Measurements from ENCODE around the gene ANGPTL7.

Gene ANGPTL7

DNA sequence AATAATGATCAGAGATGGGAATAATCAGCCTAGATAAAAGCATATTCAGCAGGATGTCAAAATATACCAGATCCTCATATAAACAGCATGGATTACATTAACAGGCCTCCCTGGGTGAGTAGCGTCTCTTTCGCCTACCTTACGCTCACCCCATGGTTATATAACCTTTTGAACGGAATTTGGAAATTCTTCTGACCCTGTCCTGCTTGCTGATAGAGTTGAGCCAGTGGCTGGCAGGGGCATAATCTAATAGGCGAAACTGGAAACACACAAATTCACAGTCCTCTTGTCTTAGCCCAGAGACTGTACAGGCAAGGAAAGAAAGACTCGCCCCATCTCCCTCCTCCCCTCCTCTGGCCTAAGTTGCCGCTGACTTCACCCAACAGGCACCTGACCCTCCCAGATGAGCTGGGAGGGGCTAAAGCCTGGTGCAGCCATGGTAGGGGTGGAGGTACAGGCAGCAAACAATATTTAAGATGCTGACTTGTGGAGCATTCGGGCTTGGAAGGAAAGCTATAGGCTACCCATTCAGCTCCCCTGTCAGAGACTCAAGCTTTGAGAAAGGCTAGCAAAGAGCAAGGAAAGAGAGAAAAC, at the start of gene ANGPTL7:
ANGPTL7 (plus strand) TSS at position 498 of the 594 bp plus-strand sequence. CDS start 225 bp downstream, outside the sequence.
- DNase-seq = no peak
- no peak for TF ChIP-seq POLR2A (IDR thresholded peaks at IDR 0.05; ENCODE audit: low read length)
- no peak for TF ChIP-seq GATA1 (IDR thresholded peaks at IDR 0.05; ENCODE audit: low read depth, low read length)

- TF ChIP-seq POLR2A (IDR thresholded peaks at IDR 0.05; ENCODE audit: low read length) (no peak), GATA1 (IDR thresholded peaks at IDR 0.05; ENCODE audit: low read depth, low read length) (no peak)
- DNase-seq = no peak
Measured at GRCh38 chr1:11142618-11143391, 46.4 kb upstream of the ANGPTL7 start.

GRCh38 chr1:11143401-11143800, 45.8 kb upstream of the ANGPTL7 start:
- no peak for DNase-seq
- TF ChIP-seq GATA1 (IDR thresholded peaks at IDR 0.05; ENCODE audit: low read depth, low read length) (no peak), POLR2A (IDR thresholded peaks at IDR 0.05; ENCODE audit: low read length) (no peak)

GRCh38 chr1:11143907-11144306, 45.2 kb upstream of the ANGPTL7 start:
- TF ChIP-seq POLR2A (IDR thresholded peaks at IDR 0.05; ENCODE audit: low read length) = no peak
- no peak for TF ChIP-seq GATA1 (IDR thresholded peaks at IDR 0.05; ENCODE audit: low read depth, low read length)
- no peak for DNase-seq

DNA sequence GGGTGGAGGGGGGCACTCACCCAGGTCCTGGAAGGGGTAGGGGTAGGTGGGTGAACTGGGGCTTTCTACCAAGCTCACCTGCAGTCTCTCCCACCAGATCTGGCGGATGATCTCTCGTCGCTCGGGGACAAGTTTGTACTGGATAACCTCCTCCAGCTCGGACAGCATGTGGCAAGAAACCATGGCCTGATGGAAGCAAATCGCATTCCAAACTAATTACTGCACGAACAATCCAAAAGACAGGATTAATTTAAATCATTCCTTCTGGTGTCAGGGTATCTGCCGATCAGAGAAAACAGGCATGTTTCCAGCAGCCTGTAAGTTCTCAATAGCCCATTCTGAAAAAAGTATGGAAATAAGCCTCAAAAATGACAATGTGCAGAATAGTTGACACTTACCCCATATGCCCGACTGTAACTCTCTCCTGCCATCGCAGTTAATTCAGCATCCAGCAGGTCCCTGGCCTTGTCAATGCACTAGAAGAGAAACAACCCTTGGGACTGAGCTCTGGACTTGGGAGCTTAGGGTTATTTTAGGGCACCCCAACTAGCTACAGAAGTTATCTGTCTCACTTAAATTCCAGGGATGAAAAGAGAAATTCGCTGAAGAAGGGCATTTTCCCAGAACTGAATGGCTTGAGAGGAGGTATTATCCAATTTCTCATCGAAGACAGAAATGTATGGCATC, 44.4 kb upstream of the ANGPTL7 start:
- no peak for DNase-seq
- no peak for TF ChIP-seq GATA1 (IDR thresholded peaks at IDR 0.05; ENCODE audit: low read depth, low read length)
- no peak for TF ChIP-seq POLR2A (IDR thresholded peaks at IDR 0.05; ENCODE audit: low read length)

- DNase-seq = no peak
- no peak for TF ChIP-seq POLR2A (IDR thresholded peaks at IDR 0.05; ENCODE audit: low read length)
- no peak for TF ChIP-seq GATA1 (IDR thresholded peaks at IDR 0.05; ENCODE audit: low read depth, low read length)
Measured at GRCh38 chr1:11145741-11146140, 43.4 kb upstream of the ANGPTL7 start.

GRCh38 chr1:11147197-11147770, 41.9 kb upstream of the ANGPTL7 start:
- TF ChIP-seq POLR2A (IDR thresholded peaks at IDR 0.05; ENCODE audit: low read length) (no peak), GATA1 (IDR thresholded peaks at IDR 0.05; ENCODE audit: low read depth, low read length) (no peak)
- DNase-seq = no peak

DNA sequence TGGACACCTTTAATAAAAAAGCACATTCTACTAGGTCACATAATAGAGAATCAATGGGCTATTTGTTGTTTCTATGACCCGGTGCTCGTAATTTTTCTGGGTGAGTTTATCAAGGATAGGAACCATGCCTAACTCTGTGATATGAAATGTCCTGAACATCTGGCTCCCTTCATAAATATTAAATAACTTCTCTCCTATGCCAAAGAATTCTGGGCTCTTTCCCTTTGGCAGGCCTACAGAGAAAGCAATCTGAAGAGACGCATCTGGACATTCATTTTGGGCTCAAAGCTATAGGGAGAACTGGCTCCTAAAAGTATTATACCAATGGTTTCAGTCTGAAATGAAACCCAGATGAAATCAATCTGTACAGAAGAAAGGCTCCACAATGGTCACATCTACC, 38.8 kb upstream of the ANGPTL7 start:
- DNase-seq = no peak
- TF ChIP-seq POLR2A (IDR thresholded peaks at IDR 0.05; ENCODE audit: low read length) (no peak), GATA1 (IDR thresholded peaks at IDR 0.05; ENCODE audit: low read depth, low read length) (no peak)

- TF ChIP-seq GATA1 (IDR thresholded peaks at IDR 0.05; ENCODE audit: low read depth, low read length) (no peak), POLR2A (IDR thresholded peaks at IDR 0.05; ENCODE audit: low read length) (no peak)
- DNase-seq = no peak
Measured at GRCh38 chr1:11151114-11151513, 38.0 kb upstream of the ANGPTL7 start.

DNA sequence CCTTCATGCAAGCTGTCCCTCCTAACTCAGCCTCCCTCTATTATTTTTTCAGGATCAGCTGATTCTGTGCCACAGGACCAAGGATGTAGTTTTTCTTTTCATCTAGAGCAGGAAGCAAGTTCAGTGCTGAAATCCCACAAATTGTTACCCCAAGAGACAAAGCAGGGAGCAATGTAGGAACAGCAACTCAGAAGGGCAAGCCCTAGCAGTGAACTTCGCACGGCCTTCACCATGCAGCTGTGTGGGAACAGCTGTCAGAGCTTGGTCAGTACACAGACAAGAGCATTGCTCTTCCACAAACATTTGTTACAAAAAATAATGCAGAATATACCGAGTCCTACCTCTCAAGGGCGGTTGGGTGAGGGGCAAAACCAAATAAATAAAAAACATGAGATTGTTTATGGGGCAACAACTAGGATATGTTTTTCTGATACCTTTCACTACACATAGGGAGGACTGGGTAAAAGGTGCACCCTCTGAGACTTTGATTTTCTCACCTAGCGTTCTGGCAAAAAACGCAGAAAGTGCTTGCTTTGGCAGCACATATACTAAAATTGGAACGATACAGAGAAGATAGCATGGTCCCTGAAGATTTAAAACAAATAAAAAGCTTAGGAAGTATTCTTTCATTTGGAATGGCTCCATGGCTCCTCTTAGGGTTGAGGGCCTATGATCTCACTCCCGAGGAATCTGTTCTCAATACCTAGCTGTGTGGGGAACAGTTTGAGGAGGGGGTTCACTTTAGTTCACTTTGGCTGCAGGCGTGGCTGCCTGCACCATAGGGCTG, 37.1 kb upstream of the ANGPTL7 start:
- no peak for TF ChIP-seq POLR2A (IDR thresholded peaks at IDR 0.05; ENCODE audit: low read length)
- TF ChIP-seq GATA1 (IDR thresholded peaks at IDR 0.05; ENCODE audit: low read depth, low read length) = no peak
- DNase-seq = no peak

GRCh38 chr1:11152755-11153154, 36.4 kb upstream of the ANGPTL7 start:
- no peak for TF ChIP-seq POLR2A (IDR thresholded peaks at IDR 0.05; ENCODE audit: low read length)
- DNase-seq = no peak

GRCh38 chr1:11153184-11153583, 36.0 kb upstream of the ANGPTL7 start:
- TF ChIP-seq GATA1 (IDR thresholded peaks at IDR 0.05; ENCODE audit: low read depth, low read length) (no peak), POLR2A (IDR thresholded peaks at IDR 0.05; ENCODE audit: low read length) (no peak)
- no peak for DNase-seq

DNA sequence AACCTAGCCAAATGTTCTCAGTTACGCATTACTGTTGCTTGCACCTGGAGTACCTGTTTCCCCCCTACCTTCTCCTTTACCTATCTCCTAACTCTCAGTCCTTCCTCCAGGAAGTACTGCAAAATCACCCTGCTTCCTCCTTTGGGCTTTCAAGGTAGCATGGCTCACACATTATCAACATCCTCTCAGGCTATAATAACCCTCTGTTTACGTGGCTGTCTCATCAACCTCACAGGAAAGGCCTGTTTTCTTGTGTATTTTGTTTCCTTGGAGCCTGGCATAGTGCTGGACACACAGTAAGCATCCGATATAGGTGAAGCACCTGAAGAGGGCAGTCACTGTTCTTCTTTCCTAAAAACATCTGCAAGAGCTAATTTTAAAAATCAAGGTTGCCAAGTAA, 32.7 kb upstream of the ANGPTL7 start:
- TF ChIP-seq GATA1 (IDR thresholded peaks at IDR 0.05; ENCODE audit: low read depth, low read length) (no peak), POLR2A (IDR thresholded peaks at IDR 0.05; ENCODE audit: low read length) (no peak)
- no peak for DNase-seq
